RPMI8226 (cell line): ENCODE results near the gene KIF25.

Source experiments
- DNase-seq: peaks from one replicate; pipeline ENCODE4 v3.0.0-alpha.2; 2015

Gene KIF25

DNA sequence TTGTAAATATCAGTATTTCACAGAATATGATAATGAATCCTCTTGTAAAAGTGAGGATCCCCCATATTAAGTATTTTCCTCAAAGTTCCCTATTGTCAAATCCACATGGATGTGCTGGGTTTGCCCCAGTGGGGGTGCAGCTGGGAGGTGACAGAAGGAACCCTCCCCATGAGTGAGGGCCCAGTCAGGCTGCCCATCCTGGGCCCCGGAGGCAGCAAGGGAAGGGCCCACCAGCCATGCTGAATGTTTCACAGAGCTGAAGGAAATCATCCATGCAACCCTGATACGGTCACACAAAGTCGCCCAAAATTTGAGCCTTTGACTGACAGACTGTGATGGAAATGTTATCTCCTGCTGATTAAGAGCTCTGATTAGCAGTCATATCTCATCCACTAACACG is 41.8 kb downstream of the KIF25 start:
- no peak for DNase-seq

DNA sequence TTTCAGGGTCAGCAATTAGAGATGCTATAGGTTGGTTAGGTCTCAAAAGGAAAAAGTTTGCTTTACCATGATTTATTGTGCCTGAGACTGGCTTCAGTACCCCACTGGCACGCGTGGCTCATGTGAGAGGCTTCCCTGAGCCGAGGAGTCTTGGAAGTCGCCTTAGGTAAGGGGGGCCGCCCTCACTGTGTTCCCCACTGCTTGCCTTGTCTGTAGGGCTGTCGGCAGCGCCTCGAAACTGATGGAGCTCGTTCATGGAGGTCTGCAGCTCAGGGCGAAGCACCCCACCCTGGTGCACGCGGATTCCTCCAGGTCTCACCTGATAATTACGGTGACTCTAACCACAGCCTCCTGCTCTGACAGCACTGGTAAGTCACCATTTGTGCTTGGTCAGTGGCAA is 42.4 kb downstream of the KIF25 start:
- no peak for DNase-seq

DNA sequence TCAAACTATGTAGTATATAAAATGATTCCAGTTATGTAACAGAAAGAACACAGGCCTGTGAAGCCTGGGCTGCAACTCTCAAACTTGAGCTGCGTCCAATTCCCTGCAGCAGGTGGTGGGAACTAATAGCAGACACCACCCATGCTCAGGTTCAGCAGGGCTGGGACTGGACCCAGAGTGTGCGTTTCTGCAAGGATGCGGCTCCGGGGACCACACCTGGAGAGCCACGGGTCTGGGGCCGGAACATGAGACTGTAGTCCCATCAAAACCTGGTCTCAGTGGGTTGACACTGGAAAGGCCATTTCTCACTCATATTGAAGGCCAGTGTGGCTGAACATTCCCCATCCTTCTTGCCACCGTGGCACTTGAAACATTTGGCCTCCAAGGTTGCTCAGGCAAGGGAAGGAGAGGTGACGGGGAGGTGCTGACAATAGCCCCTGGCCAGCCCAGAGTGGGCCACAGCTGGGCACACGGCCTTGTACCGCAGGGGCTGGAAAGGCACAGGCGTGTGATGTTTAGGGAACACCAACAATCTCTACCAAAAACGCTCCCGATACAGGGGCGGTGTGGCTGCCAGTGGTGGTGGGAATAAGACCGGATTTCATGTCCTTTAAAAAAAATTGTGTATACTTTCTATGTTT is 43.5 kb downstream of the KIF25 start:
- DNase-seq, result no peak

DNA sequence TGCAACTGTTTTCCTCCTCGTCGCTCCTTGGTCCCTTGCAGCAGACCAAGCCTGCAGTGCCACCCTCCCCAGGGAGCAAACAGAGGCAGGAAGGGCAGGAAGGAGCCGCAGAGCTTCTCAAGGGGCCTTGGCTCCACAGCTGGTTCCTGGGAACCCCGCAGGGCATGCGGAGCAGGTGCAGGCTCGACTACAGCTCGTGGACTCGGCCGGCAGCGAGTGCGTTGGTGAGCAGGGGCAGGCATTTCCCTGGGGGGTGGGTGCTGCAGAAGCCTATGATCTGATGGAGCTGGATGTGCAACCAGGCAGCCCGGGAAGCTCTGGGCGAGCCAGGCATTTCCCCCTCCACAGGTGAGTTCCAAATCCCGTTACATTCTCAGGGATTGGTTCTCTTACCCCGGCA is 44.5 kb downstream of the KIF25 start:
- no peak for DNase-seq

DNA sequence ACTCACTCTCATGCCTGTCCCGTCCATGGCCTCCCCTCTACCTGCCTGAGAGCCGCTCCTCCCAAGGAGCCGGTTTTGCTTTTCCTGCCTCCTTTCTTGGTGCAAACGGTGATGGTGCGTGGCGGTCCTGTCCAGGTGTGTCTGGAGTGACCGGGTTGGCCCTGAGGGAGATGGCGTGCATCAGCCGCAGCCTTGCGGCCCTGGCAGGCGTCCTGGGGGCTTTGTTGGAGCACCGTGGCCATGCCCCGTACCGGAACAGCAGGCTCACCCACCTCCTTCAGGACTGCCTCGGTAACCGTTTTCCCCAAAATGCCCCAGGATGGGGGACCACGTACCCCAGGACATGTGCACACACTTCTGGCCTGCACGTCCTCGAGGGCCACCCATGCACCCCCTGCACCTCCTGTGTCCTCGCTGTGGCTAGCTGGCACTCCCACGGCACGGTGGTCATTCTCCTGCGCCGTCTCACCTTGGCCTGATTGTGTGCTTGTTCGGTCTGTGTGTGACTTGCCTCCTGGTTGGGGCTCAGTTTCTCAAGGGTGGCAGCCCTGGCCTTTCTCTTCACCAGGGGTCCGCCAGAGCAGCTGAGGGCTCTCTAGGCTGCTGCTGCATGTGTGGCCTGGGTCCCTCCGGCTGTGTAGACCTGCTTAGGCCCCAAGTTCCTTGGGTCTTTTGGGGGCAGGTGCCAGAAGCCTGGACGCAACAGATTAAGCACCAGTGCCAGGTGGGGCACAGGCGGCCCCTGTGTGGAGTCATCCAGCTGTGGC is 45.1 kb downstream of the KIF25 start:
- no peak for DNase-seq

DNA sequence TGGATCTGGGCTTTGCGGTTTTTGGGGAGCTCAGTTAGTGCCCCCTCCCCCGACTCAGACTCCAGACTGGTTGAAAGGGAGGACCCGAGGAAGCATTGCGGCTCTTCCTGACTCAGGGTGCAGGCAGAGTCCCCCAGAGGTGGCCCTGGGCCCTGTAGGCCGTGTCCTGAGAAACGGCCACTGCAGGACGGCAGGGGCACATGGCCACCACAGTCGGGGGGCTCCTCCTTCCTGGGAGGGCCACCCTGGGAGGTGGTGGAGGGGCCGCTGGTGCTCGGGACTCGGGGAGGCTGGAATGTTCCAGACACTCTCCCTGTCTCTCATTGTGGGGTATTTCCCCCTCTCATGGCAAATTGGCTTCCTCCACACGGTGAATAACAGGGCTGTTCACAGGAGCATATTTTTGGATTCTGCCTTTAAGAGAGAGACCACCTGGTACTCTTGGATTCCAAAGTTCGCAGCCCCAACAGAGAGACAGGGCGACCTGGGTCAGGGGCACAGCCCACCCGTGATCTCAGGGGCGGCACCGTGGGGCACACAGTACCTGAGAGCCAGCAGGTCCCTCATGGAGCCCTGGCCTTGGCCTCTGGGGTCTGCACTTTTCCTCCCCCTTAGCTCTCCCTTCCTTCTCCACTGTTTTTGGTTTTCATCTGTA is 45.8 kb downstream of the KIF25 start:
- DNase-seq, result no peak

DNA sequence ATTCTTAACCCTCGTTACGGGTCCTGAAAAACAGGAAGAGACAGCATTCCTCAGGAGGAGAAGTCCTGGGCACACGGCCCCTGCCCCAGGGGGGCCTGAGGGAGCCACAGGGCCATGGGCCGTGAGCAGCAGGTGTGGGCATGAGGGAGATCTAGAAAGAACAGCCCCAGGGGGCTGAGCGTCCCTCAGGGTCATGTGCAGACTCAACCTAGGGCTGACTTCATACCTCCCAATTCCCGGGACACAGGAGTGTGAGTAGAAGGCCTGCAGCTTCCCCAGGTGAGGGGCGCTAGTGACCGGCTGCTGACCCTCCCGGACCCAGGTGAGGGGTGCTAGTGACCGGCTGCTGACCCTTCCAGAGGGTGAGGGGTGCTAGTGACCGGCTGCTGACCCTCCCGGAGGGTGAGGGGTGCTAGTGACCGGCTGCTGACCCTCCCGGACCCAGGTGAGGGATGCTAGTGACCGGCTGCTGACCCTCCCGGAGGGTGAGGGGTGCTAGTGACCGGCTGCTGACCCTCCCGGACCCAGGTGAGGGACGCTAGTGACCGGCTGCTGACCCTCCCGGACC is 46.5 kb downstream of the KIF25 start:
- DNase-seq, result no peak

DNA sequence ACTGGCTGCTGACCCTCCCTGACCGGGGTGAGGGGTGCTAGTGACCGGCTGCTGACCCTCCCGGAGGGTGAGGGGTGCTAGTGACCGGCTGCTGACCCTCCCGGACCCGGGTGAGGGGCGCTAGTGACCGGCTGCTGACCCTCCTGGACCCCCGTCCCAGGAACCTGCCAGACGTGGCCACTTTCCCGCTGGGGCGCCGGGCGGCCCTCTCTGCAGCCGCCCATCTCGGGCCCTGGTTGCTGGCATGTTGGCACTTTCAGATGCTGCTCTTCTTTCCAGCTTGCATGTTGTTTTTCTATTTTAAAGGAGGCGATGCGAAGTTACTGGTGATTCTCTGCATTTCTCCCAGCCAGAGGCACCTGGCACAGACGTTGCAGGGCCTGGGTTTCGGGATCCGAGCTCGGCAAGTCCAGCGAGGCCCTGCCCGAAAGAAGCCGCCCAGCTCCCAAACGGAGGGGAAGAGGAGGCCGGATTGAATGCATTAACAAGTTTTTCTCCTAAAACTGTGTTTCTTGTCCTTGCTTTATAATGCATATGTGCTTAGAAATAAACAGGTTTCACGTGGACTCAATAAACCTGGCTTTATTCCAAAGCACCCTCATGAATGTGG is 47.2 kb downstream of the KIF25 start:
- no peak for DNase-seq

DNA sequence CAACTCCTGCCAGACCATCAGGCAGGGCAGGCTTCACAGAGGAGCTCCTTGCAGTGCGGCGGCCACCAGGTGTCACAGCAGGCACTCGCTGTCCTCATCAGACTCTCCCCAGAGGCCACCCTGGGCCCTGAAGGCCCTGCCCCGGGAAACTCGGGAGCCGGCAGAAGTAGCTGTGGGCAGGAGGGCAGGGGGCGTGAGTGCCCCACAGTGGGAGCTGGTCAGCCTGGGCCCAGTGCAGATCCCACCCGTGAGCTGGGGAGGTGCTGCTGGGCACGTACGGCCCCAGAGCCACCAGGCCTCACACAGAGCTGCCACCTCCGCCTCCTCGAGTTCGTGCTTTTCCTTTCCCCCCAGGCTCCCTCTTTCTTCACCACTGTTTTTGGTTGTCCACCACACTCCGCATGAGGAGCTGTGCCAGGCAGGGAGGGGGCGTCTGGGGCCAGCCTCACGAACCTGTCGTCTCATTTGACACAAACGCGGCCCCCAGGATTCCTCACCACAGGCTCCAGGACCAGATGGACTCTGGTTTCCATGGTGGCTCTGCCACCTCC is 47.7 kb downstream of the KIF25 start:
- no peak for DNase-seq

DNA sequence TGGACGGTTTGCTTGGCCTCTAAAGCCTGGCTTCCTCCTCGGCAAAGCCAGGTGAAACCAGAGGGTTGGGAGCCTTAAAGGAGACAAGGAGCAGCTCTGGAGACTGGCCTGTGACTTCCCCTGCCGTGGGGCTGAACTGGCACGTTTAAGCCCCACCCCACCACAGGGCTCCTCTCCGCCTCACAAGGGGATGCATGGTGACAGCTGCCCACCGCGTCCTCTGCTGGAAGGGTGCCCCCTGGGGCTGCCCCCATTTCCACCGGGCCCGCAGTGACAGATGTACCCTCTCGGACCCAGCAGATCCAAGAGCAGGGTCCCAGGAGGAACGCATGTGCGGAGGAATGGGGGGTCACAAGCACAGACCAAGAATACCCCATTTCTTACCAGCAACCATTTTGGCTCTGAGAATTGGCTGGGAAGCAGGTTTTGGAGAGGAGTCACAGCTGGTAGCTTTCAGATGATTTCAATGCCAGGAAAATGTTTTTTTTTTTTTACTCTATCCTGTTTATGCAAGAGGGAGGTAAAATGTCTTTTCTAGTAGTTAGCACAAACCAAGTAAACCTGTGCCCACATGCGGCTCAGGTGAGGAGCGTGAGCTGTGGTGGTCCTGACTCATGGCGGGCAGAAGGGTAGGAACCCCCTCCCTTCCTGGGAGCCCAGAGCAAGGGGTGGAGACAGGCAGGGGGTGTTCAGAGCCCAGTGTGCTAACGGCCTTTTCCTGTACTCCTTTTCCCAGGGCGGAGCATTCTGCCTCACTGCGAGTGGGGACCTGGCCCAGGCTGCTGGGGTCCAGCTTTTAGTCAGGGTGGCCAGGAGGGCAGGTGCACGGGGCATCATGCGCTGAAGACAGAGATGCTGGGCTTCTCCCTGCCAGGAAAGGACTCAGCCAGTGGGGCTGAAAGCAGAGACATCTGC is 48.5 kb downstream of the KIF25 start:
- DNase-seq, result no peak

DNA sequence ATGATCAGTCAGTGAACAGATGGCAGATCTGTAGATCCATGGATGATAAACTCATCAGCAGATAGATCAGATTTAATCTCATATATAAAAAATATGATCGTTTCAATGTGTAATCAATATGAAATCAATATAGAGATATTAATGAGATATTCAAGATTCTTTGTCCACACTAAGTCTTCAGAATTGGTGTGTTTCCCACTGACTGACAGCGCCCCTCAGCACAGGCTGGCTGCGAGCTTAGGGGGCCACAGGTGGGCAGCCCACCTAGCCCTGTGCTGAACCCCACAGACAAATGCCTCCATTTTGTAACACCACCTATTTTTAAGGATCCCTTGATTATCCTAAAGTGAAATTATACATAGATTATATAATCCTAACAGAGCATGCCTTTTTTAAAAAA is 49.2 kb downstream of the KIF25 start:
- no peak for DNase-seq

DNA sequence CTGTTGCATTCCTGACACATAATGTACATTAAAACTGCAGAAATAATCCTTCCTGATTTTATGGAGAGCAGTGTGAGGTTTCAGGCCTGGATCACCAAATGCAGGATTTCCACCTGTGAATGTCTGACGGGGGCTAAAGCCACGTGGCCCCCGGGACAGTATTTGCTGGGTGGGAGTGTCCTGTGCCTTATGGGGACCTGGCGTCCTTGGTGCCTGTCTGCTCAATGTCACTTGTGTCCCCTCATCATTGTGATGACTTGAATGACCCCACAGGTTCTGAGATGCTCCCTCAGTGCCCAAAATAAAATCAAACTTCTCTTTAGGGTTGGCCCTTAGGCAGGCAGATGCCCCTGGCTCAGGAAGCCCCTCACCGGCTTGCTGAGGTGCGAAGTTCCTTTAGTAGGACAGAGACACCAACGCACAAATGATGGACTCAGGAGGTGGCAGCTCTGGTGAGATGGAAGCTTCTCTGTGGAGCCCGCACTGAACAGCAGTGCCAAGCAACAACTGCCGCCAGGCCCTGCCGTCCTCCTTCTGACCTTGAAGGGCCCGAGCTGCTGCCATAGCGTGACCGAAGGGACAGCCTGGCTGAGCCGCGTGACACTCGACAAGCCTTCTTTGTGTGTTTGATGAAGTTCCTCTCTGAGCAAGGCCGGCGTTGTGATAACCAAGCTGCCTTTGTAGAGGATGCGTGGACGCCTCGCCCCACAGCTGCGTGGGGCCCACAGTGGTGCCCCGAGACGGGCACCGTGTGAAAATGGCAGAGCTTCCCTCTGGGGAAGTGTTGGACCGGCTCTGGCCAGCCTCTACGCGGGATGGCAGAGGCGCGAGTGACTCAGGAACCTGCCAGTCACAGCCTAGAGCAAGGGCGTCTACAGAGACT is 50.6 kb downstream of the KIF25 start:
- DNase-seq, result no peak

DNA sequence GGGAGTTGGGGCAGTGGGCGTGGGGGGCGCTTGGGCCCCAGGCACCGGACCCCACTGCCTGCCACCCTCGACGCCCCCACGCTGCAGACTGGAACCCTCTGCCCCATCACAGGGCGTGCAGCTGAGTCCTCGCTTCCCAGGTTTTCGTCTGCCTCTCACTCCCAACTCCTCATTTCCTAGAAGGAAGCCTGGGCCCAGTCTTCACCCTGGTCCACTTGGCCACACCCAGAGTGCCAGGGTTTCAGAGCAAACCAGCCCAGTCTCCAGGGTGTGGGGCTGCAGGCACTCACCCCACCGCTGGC is 51.2 kb downstream of the KIF25 start:
- no peak for DNase-seq

DNA sequence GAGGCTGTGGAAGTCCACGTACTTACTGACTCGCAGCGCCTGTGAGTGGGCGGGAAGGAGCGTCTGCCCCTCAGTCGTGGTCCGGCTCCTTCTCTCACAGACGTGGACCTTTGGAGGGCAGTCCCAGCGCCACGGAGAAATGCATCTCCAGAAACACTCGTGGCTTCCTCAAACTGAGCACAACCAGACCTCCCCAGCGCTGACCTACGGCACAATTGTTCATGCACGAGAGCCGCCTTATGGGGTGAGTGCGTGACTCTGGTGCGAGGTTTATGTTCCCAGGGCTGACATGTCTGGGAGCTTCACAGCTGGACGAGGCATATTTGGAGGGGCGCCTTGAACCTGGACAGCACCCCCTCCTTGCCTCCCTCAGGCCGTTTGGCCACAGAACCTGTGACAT is 51.8 kb downstream of the KIF25 start:
- no peak for DNase-seq

DNA sequence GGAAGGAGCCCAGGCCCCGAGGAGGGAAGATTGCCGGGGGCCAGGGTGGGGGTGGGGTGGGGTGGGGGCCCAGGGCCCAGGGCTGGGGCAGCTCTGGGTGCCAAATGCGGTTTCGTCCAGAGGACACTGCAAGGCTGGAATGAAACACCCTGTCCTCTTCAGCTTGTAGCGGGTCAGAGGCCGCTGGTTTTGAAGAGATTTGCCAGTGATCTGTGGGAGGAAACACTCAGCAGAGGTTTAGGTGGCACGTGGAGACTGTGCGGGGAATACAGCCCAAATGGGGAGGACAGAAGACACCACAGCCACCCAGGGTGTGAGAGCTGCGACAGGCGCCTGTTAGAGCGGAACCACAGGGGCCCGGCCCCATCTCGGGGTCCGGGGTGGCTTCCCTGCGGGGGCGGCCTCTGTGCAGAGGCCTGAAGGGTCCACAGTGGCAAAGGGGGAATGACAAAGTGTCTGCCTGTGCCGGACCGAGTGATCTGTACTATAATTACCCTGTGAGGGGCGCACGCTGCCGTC is 52.3 kb downstream of the KIF25 start:
- DNase-seq, result no peak

DNA sequence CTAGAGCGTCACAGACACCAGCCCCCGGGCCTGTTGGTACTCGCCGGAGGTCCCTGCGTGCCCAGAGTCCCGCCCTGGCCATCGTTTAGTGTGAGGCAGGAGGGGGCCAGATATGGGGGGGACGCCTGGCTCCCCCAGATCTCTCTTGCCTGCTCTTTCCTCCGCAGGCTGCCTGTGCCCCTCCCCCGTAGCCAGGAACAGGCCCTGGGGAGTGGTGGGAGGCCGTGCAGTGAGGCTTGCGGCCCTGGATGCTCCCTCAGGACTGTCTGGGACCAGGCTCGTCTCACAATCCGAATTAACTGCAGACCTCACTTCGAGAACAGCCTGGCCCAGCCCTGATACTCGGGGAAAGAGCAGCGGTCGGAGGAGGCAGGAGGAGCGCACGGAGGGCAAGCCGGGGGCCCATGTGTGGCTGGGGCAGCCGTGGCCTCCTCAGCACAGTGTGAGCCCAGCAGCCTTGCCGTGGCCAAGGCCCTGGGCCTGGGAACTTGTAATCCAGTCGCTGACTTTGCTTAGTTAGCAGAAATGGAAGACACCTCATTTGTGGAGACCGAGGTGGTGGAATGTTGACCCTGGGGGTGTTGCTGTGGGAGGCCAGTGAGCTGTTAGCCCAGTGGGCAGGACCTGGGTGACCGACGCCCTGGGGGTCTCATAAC is 52.9 kb downstream of the KIF25 start:
- DNase-seq, result no peak

DNA sequence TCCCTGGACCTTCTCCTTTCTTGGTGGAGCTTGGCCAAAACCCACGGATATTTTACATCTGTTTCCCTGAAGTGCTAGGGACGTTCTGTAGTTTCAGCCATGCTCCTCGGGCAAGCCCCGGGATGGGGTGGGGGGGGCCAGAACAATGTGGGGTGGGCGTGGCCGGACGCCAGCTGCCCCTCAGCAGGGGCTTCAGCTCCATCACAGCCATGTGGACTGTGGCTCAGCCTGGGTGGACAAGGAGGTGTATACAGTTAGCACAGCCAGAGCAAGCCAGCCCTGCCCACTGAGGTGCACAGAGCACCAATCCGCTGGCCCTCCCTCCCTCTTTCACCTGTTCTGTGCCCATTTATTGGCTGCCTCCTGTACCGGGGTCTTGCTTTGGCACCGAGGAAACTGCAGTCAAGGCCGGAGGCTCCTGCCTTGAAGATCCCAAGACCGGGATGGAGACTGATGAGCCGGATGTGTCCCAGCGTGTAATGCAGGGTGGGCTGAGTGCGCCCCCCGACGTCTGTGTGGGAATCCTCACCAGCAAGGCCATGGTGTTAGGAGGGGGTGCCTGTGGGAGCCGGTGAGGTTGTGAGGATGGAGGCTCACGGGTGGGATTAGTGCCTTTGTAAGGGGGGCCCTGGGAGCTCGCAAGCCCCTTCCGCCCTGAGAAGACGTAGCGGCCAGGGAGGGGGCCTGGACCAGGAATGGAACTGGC is 53.6 kb downstream of the KIF25 start:
- DNase-seq, result no peak

DNA sequence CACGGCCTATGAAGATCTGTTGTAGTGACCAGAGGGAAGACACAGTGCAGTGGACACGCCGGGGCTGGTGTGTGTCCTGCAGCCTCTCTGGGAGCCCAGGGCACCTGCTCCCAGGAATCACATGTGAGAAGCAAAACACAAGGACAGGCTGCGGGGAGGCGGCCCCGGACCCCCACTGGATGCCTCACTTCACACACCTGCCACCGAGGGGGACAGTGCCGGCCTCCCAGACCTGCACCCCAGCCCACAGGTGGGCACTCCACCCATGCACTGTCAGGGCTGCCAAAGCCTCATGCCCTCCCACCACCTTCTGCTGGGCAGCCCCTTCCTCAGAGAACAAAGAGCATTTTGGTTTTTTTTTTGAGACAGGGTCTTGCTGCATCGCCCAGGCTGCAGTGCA is 54.2 kb downstream of the KIF25 start:
- no peak for DNase-seq

DNA sequence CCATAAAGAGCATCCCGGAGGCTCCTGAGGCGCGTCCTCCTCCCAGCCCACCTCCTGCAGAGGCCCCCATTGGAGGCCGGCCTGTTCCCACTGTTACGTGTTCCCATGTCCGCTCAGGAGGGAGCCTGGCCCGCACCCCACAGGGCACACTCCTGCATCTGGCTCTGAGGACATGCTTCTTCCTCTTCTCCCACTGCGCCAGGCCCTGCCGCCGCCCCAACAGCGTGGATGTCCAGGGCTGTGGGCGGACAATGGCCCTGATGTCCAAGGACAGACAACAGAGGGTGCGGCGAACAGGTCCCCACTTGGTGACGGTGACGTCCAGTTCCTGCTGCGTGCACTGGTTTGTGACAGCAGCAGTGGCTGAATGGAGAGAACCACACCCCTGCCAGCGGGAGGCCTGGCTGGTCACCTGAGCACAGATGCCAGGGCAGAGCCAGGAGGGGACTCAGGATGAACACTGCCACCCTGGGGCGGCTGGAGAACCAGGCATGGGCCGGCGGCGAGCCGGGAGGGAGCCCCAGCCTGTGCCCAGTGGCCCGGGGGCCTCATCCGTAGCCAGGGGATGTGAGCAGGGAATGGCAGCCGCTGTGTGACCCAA is 54.9 kb downstream of the KIF25 start:
- peak; percentile 48 for DNase-seq
